Ascending aorta (tissue), 2 donors: Measurements from ENCODE around the gene ZIC2. TPM values are rescaled to one million over a fixed set of nuclear protein-coding genes. Genes with fewer than 3 reads are reported as not detected.

Experiments used
- DNase-seq, 2 donors: peaks; one replicate each; pipeline ENCODE4 v3.0.0-alpha.2; 2019; ENCODE audit warnings: low spot score in 2 of 2
- H3K27ac ChIP-seq, 2 donors: fragments of 200-600 bp; sonication (generic); one replicate each; pipeline ENCODE4 v1.5.1; 2016 to 2017; ENCODE audit warnings: mild to moderate bottlenecking in 1 of 2
- H3K27me3 ChIP-seq: fragments of 200-600 bp; sonication (generic); one replicate; pipeline ENCODE4 v1.5.1; 2017
- H3K36me3 ChIP-seq, 2 donors: fragments of 200-600 bp; sonication (generic); one replicate each; pipeline ENCODE4 v1.5.1; 2016
- H3K4me1 ChIP-seq, 2 donors: fragments of 200-600 bp; sonication (generic); one replicate each; pipeline ENCODE4 v1.5.1; 2016 to 2017; ENCODE audit warnings: mild to moderate bottlenecking in 1 of 2
- H3K4me3 ChIP-seq, 2 donors: fragments of 200-600 bp; sonication (generic); one replicate each; pipeline ENCODE4 v1.5.1; 2016 to 2017; ENCODE audit warnings: mild to moderate bottlenecking in 1 of 2
- H3K9me3 ChIP-seq, 2 donors: fragments of 200-600 bp; sonication (generic); one replicate each; pipeline ENCODE4 v1.5.1; 2016
- CTCF ChIP-seq, 3 experiments: fragments of 200-600 bp in 2 of 3; fragments of 450-650 bp in 1 of 3; sonication (generic) in 2 of 3; IDR thresholded peaks; one replicate each; pipeline ENCODE4 v1.5.1; 2016 to 2019; ENCODE audit warnings: antibody characterized with exemption in 3 of 3, mild to moderate bottlenecking in 1 of 3, moderate library complexity in 1 of 3
- intact Hi-C: fragments of 100-400 bp; cut with DNase I; formaldehyde crosslinking; loops from one replicate; pipeline ENCODE4 v1.15.1; 2023
- total RNA-seq: library from RNA; depleted of rRNA; stranded (reverse); fragments of >200 nt; gene quantifications from one replicate; pipeline ENCODE4 v1.1.0, GENCODE V29; 2016

The ZIC2 gene
- total RNA-seq, 1 donor from 2014 or later = not detected

- Histone ChIP-seq H3K27ac (no peak overlapping the region), H3K27me3 (peaks cover 53% of the 10 kb centered on the region), H3K36me3 (no peaks in the 10 kb centered on the region), H3K4me3 (no peak overlapping the region), H3K4me1 (peaks cover 7 to 15% of the 10 kb centered on the region in 2 donors), H3K9me3 (no peaks in the 10 kb centered on the region)
- no peak for DNase-seq
- no peak for TF ChIP-seq CTCF (IDR thresholded peaks at IDR 0.05)
- intact Hi-C loops = loop anchor here (10.0 kb wide), 1 partner anchor 790 kb away; no protein-coding TSS in a partner anchor
Measured at GRCh38 chr13:99984461-99985240, 3.1 kb downstream of the ZIC2 start.

GRCh38 chr13:99985241-99985874 is 3.8 kb downstream of the ZIC2 start:
- Histone ChIP-seq H3K36me3 (no peaks in the 10 kb centered on the region), H3K9me3 (no peaks in the 10 kb centered on the region), H3K27me3 (peaks cover 56% of the 10 kb centered on the region), H3K4me1 (peaks cover 3 to 8% of the 10 kb centered on the region in 2 donors), H3K27ac (no peak overlapping the region), H3K4me3 (no peak overlapping the region)
- intact Hi-C loops = loop anchor here (10.0 kb wide), 1 partner anchor 791 kb away; no protein-coding TSS in a partner anchor
- TF ChIP-seq CTCF (IDR thresholded peaks at IDR 0.05) = no peak
- DNase-seq = no peak

GRCh38 chr13:99985886-99986527 is 4.4 kb downstream of the ZIC2 start:
- peaks cover 3 to 4% of the 10 kb centered on the region in 2 donors for H3K4me1 ChIP-seq
- intact Hi-C loops = loop anchor here (10.0 kb wide), 1 partner anchor 791 kb away; no protein-coding TSS in a partner anchor

GRCh38 chr13:99986741-99987140 is 5.2 kb downstream of the ZIC2 start:
- peaks cover 70% of the 10 kb centered on the region for H3K27me3 ChIP-seq
- no peaks in the 10 kb centered on the region for H3K36me3 ChIP-seq
- intact Hi-C loops = loop anchor here (10.0 kb wide), 1 partner anchor 792 kb away; no protein-coding TSS in a partner anchor
- TF ChIP-seq CTCF (IDR thresholded peaks at IDR 0.05) = no peak
- peaks cover 3% of the 10 kb centered on the region in 2 donors for H3K4me1 ChIP-seq
- no peaks in the 10 kb centered on the region for H3K9me3 ChIP-seq
- no peak overlapping the region for H3K27ac ChIP-seq
- no peak for DNase-seq
- no peak overlapping the region for H3K4me3 ChIP-seq

More at GRCh38 chr13:99985886-99986527, 4.4 kb downstream of the ZIC2 start:
- H3K27ac ChIP-seq = no peak overlapping the region
- peaks cover 62% of the 10 kb centered on the region for H3K27me3 ChIP-seq
- H3K4me3 ChIP-seq = no peak overlapping the region
- DNase-seq = no peak
- no peaks in the 10 kb centered on the region for H3K36me3 ChIP-seq
- TF ChIP-seq CTCF (IDR thresholded peaks at IDR 0.05) = no peak
- H3K9me3 ChIP-seq = no peaks in the 10 kb centered on the region

- DNase-seq = no peak
- TF ChIP-seq CTCF (IDR thresholded peaks at IDR 0.05) = no peak
- peaks cover under 1 to 3% of the 10 kb centered on the region in 2 donors for H3K4me1 ChIP-seq
- no peak overlapping the region for H3K27ac ChIP-seq
- H3K9me3 ChIP-seq = no peaks in the 10 kb centered on the region
- peaks cover 71% of the 10 kb centered on the region for H3K27me3 ChIP-seq
- H3K4me3 ChIP-seq = no peak overlapping the region
- H3K36me3 ChIP-seq = no peaks in the 10 kb centered on the region
- intact Hi-C loops = loop anchor here (10.0 kb wide), 1 partner anchor 793 kb away; no protein-coding TSS in a partner anchor
Measured at GRCh38 chr13:99987154-99988019, 5.8 kb downstream of the ZIC2 start.
